HG03060 (cell line): ENCODE data around the gene SAMD1.

Experiments
- ATAC-seq: cut with Tn5 transposase; IDR thresholded peaks from one replicate; pipeline ENCODE4 v1.9.1; 2021; ENCODE audit warnings: low read depth, moderate number of reproducible peaks; ENCODE audit not compliant: unreplicated experiment

SAMD1 gene

DNA sequence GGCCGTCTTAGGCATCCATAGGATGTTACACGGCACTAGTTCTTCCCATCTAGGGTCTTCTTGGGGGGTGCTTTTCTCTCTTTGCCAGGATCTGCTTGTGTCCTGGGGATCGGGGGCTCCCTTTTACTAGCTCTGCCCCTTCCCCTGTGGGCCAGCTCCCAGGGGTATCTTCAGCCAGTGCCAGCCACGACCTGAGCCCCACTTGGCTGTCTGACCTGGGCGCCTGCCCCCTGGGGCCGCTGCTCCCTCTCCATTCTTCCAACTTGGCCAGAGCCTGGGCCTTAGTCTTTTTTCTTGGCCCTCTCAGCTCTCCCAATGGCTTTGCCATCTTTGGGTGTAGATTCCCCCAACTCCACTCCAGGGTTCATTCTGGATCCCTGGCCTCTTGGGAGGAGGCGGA, 23.9 kb upstream of the SAMD1 start:
- no peak for ATAC-seq

DNA sequence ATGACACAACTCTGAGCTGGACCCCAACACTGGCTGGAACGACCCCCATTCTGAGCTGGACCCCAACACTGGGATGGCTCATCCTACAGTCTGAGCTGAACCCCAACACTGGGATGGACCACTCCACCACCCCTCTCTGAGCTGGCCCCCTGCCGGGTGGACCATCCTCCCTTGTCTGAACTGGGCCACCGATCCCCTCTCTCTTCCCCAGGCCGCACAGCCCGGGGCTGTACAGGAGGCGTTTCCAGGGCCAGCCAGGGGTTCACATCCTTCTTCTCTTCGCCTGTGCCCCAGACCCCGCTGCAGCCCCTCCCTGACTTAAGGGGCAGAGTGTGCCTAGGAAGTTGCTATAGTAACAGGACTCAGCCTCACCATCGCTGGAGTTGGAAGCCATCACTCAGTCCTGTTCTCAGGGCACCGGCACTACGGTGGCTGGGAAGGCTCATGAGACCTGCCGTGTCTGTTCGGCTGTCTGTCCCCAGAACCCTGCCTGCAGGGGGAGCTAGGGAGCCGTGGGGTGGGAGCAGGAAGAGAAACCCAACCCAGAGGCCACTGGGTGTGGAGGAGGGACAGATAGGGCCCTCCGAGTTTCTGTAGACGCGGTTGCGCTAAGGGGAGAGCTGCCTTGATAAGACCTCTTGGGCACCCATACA, 23.3 kb upstream of the SAMD1 start:
- no peak for ATAC-seq

DNA sequence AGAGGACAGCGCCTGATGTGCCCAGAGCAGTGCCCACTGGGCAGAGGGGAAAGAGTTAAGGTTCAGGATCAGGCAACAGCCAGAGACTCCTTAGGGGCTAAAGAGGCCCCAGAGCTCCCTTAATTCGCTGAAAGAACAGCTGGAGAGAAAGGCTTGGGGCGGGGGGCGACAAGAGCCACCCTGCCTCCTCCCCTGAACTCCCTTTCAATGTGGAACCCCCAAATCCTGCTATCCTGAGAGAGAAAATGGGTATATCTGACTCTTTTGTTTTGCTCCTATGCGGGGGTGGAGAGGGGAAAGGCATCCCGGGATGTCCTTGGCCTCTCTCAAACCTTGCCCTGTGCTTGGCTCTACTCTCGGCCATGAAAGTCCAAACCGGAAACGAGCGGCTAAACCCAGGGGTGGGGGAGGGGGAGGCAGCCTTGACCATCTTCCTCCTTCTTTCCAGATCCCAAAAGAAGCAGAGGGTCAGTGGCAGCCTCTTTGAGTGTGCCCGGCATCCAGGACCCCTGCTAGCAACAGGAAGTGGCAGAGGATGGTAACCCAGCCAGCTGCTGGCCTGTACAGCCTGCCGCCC, 22.3 kb upstream of the SAMD1 start:
- no peak for ATAC-seq

DNA sequence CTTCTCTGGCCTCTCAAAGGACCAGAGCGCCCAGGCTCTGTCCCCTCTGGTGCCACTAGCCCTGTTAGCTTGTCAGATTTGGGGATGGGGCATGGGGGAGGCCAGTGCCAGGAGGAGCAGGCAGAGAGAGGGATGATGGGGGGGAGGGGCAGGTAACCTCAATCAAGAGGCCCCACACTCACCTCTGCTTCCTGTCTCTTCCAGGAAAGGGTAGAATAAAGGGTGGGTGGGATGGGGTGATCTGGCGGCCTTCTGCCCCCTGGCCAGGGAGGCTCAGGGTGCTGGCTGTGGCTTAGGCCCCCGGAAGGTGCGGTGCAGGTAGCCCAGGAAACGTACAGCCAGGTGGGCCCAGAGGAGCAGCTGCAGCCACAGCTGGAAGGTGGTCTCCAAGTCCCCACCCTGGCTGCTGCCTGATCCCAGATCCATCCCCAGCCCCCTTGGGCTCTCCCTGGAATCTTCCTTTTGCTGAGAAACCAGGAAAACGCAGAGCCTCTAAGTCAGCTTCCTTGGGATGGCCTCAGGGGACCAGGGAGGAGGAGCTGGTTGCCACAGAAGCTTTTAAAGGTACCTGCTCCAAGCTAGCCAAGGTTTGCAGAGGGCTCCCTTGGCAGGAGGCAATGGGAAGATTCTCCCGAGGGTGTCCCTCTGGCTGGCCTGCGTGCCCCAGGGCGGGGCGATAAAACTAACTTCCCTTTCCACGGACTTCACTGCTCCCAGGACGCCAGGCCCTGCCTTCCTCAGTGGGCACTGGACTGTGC, 21.7 kb upstream of the SAMD1 start:
- ATAC-seq, result no peak

DNA sequence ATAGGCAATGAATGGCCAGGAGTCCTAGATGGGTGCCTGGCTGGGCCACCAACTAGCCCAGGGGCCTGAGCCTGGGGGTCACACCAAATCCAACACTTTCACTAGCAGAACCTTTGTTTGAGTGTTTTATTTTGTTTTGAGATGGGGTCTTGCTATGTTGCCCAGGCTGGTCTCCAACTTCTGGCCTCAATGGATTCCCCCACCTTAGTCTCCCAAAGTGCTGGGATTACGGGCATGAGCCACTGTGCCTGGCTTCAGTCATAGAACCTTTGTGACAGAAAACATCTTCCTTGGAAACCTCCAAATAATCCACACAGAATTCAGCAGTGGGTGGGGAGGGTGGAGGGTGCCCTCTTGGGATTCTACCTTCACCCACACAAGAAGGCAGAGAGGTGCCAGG, 20.9 kb upstream of the SAMD1 start:
- ATAC-seq, result no peak

DNA sequence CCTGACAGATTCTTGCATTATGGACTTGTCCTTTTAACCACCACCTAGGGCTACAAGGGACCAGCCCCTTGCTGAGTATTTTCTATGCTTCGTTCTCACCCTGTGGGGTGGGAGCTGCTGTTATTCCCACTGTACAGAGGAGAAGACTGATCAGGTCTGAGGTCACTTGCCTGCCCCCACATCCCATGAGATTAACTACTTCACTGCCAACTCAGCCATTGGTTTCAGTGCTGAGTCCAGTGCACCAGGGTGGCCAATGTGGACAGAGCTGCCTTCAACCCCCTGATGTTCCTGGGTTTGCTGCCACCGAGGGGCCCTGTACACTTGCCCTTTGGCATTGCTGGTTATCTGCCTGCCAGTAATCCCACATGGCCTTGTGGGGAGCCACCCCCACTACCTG, 20.1 kb upstream of the SAMD1 start:
- ATAC-seq, result no peak

DNA sequence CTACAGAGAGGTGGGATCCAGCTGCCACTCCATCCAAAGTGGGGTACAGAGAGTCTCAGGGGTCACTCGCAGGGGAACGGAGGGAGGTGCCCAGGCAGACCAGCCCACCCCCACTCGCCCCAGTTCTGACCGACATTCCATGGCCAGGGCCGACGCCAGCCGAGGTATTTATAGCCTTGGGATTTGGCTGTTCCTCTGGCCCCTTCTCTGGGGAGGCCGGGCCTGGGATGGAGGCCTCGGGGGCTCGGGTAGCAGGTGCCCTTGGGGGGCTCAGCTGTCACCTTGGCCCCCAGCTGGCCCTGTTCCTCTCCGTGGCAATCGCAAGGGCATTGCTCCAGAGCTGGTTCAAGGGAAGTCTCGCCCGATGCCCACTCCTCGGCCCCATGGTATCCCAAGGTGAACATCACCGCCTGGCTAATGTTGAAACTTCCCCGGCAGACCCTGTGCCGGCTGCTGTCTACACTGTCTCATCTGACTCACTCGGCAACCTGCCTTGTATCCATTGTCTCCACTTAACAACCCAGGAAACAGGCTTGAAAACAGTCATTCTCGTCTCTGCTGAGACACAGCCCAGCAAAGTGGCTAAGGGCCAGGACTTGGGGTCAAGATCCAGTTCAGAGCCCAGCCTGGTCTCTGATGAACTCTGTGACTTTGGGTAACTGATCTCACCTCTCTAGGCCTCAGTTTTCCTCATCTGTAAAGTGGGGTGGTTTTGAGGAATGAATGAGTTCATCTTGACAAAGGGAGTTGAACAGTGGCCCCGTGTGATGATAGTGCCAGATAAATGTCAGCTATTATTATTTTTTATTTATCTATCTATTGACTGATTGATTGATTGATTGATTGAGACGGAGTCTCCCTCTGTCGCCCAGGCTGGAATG, 17.3 kb upstream of the SAMD1 start:
- ATAC-seq, result no peak

DNA sequence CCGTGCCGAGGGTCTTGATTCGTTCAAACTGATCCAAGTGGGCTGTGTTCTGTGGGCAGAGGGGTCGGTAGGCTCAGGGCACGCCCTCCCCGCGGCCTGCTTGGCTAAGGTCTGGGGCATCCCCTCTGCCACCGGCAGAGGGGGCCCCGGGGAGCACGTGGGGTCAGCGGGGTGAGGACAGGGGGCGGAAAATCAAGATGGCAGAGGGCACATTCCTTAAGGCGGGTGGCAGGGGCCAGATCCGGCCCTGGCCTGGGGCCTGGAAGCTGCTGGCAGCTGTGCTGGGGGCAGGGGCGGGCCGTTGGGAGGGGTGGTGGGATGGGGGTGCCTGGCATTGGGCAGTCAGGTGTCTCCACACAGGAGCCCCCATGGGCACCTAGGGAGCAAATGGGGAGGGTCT, 16.3 kb upstream of the SAMD1 start:
- ATAC-seq, result no peak

DNA sequence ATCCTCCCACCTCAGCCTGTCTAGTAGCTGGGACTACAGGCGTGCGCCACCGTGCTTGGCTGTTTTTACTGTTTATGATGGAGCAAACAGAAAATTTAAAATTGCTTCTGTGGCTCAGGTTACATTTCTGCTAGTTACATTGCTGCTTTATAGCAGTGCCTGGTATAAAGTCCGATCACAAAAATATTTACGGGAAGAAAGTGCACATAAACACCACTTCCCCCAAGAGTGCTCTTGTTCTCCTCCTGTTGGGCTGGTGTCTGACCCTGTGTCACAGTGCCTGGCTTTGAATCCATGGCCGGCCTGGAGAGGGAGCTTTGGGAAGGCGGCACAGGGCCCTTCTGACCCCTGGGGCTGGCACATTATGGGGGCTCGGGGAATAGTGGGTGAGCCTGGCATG, 15.1 kb upstream of the SAMD1 start:
- no peak for ATAC-seq

DNA sequence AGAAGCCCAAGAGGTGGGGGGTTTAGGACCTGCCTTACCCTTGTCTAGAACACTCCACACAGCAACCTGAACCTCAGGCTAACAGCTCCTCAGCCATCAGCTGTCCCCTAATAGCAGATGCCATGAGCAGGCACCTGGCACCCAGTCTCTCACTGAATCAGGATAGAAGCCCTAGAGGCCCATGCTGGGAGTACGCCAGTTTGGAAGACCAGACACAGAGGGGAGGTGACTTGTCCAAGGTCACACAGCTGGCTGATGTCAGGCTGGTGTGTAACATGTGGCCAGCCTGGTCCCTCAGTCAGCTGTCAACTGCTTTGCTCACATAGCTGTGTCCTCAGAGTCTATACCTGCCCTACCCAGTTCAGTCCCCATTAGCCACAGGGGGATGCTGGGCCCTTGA, 12.8 kb upstream of the SAMD1 start:
- ATAC-seq, result no peak

DNA sequence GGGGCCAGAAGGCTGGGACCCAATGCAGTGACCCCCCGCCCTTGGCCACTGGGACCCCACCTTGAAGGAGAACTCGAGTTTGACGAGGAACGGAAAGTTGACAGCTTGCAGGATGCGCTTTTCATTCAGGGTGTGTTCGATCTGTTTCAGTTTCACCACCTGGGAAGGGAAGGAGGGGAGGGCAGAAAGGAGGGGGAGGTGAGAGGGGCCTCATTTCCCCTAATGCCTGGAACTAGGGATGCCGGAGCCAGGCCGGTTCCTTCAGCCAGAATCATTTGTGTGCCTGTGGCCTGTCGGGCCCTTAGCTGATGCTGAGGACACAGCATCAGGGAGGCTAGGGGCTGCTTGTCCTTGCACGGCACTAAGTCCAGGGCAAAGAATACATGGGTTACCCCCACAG, 12.2 kb upstream of the SAMD1 start:
- ATAC-seq, result no peak

DNA sequence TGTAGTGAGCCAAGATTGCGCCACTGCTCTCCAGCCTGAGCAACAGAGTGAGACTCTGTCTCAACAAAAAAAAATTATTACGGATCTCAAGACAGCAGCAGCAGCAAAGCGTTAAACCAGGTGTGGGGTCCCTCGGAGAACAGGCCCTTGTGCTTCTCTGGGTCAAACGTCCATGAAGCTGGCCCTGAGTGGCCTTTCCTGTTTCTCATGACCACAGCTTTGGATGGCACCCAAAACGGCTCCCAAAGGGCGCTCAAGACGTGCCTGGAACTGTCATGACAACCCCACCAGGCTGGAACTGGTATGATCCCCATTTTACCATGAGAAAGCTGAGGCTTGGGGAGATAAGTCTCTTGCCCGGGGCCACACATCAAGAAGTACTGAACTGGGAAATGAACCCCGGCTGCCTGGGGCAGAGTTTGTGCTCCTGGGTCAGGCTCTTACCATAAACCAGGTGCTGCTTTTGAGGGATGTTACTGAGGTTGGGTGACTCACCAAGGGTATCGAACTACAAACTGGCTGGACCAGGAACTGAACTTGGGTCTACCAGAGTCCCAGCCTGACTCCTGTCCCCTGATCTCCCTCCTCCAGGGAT, 11.6 kb upstream of the SAMD1 start:
- no peak for ATAC-seq

DNA sequence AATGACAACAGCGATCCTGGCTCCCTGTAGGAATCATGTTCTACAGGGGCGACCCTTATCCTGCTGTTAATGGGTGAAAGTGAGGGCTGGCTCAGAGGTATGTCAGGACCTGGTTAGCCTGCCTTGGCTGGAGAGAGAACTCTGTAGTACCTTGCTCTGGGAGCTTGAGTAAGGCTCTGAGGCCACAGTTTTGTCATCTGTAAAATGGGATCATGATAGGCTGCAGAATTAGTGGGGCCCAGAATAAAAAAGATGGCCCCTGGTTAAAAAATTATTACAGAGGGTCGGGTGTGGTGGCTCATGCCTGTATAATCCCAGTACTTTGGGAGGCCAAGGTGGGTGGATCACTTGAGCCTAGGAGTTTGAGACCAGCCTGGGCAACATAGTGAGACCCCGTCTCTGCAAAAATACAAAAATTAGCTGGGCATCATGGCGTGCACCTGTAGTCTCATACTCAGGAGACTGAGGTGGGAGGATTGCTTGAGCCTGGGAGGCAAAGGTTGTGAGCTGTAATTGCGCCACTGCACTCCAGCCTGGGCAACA, 10.5 kb upstream of the SAMD1 start:
- ATAC-seq, result no peak

DNA sequence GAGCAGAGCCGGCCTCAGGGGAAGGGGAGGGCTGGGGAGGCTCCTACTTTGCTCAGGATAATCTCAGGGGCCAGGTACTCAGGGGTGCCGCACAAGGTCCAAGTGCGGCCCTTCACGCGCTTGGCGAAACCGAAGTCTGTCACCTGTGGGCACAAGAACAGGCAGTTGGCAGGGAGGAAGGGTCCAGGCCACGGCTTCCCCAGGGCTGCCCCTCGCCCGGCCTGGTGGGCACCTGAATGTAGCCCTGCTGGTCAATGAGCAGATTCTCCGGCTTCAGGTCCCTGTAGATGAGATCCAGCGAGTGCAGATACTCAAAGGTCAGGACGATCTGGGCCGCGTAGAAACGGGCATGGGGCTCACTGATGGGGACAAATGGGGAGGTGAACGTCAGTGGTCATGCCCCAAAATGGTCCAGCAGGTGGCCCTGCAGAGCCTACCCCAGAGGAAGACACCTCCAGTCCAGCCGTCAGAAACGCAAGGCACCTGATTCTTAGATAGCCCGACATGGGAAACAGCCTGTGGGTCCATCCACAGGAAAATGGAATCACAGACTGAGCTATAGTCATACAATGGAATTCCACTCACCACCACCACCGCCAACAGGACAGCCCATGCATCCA, 7.1 kb upstream of the SAMD1 start:
- no peak for ATAC-seq

DNA sequence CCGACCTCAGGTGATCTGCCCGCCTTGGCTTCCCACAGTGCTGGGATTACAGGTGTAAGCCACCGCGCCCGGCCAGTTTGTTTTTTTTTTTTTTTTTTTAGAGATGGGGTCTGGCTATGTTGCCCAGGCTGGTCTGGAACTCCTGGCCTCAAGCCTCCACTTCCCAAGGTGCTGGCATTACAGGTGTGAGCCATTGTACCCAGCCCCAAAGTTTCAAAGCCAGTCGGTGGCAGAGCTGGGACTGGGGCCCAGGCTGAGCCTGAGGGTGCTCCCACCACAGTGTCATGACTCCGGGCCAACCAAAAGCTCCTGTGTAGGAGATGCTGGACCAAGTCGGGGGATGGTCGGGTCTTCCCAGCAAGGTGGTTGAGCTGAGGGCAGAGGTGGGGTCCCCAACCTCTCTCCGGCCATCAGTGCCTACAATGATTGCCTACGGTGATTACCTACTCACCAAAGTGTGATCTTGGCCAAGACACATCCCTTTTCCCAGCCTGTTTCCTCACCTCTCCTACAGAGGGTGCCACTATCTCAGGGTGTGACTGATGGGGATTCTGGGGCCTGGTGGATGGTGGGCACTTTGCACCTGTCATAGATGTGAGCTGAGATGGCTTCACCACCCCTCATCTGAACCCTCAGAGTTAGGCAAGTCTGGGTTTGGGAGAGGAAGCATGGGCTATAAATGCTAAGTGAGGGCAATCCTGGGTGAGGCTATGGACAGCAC, 5.9 kb upstream of the SAMD1 start:
- ATAC-seq, result no peak

DNA sequence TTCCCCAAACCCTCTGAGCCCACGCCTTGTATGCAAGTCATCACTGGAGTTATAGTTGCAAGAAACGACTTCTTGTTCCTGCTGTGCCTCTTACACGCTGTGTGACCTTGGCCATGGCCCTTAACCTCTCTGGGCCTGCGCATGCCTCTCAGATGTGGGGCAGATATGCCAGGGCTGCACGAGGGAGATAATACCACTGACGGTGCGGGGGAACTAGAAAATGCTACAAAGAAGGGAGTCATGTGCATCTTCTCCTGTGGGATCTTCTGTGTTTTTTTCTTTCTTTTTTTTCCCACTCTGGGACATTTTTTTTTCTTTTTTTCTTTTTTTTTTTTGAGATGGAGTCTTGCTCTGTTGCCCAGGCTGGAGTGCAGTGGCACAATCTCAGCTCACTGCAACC, 4.3 kb upstream of the SAMD1 start:
- ATAC-seq, result no peak

DNA sequence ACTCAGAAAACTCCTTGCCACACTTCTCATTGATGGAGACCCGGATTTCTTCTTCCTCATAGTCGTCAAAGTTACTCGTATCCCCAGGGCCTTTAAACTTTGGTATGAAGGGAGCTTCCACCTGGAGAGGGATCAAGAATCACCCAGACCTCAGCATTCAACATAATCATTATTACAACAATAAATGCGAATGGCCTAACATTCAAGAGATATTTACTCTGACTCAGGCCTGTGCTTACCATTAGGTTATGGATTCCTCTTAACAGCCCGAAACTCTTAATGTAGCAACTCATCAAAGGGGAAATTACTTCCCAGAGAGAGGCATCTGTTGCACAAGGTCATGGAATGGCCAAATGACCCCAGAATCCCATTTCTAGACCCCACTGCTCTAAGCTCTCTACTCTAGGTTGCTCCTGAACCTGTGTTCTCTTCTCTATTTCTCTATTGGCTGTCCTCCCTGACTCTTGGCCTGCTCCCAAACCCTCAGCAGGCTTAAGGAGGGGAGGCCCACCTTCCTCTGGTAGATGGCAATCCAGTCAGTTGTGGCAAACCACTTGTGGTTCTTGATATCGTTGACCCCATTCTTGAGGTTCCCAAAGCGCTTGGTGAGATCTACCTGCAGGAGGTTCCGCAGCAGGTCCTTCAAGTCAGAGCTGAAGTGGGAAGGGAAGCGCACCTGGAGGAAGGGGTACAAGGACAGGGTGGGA, 2.7 kb upstream of the SAMD1 start:
- no peak for ATAC-seq

DNA sequence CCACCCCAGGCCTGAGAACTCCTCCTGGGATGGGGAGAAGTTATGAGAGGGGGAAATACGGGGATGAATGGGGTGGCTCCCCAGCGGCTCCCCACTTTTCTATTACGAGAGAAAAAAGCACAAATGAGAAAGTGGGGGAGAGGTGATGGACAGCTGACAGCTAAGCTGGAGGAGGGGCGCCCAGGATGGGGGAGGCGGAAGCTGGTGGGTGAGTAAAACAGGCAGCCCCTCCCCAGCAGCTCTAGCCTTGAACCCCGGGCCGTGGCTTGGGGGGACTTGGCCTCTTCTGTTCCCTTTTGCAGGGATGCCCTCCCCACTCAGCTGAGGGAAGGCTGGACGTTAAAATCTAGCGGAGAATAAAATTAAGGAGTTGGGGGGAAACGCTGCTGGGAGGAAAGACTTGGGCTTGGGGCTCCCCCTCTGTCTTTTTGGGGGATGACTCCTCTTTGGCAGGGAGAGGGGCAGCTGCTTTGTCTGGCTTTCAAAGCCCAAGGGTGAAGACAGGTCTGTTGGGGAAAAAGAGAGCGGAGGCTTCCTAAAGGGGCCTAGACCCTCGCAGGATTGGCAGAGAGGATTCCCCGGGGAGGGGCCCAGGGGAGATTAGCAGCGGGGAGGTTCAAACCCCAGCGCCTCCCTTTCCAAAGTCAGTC, 1.4 kb upstream of the SAMD1 start:
- ATAC-seq, result no peak
